ENCODE measurements around the gene CPSF7.
"Not testable (repeated sequence)": the region's sequence is repeated elsewhere in the genome, so short reads cannot be mapped to it uniquely, and the experiment has no call there.

CPSF7 gene

DNA sequence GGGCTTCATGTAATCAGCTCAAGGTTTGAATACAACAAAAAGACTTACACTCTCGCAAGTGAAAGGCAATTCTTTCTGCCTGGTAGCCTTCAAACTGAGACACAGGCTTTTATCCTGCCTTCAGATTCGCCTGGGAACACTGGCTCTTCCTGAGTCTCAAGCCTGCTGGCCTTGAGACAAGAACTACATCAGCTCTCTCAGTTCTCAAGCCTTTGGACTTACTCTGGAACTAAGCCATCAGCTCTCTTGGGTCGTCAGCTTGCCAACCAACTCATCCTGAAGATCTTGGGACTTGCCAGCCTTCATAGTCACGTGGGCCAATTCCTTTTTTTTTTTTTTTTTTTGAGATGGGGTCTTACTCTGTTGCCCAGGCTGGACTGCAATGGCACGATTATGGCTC lies 43.1 kb upstream of the CPSF7 start:
- Histone ChIP-seq H3K79me2 (ENCODE audit: insufficient read depth, low read length) (no peaks in the 10 kb centered on the region), H3K27me3 (ENCODE audit: insufficient read depth, low read length, poor library complexity) (no peaks in the 10 kb centered on the region), H3K36me3 (ENCODE audit: insufficient read depth, low read length) (peaks cover 23% of the 10 kb centered on the region), H3K4me2 (ENCODE audit: insufficient read depth, low read length) (no peak overlapping the region), H3K9me3 (ENCODE audit: insufficient read depth, low read length, severe bottlenecking) (no peaks in the 10 kb centered on the region), H3K9ac (ENCODE audit: low read depth, low read length) (no peak overlapping the region), H3K27ac (ENCODE audit: low read length) (no peak overlapping the region), H3K4me1 (ENCODE audit: insufficient read depth, low read length) (peaks cover 4% of the 10 kb centered on the region), H3K4me3 (ENCODE audit: low read depth in 1 of 2, low read length in 2 of 2) (no peak overlapping the region), H2AFZ (ENCODE audit: low read depth, low read length) (no peak overlapping the region), H4K20me1 (ENCODE audit: insufficient read depth, low read length) (peaks cover 5% of the 10 kb centered on the region)
- DNase-seq (no peak), ATAC-seq (ENCODE audit: insufficient read depth, low read depth) (no peak)
- TF ChIP-seq EZH2 (IDR thresholded peaks at IDR 0.05; ENCODE audit: borderline replicate concordance, low read depth, low read length, severe bottlenecking) (no peak), CTCF (IDR thresholded peaks at IDR 0.05; ENCODE audit: borderline replicate concordance, extremely low read depth, low read length, poor library complexity, severe bottlenecking) (no peak)

DNA sequence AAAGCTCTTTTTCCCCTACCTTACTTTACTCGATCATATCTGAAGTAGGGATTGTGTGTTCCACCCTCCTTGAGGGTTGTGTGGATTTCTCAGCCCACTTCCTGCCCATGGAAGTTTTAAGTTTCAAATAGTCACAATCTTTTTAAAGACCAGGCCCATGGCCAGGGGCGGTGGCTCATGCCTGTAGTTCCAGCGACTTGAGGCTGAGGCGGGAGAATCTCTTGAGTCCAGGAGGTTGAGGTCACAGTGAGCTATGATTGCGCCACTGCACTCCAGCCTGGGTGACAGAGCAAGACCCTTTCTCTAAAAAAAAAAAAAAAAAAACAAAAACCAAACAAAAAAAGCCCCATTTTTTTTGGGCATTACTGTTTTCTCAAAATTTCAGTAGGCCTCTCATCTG lies 42.5 kb upstream of the CPSF7 start:
- H3K4me1 ChIP-seq (ENCODE audit: insufficient read depth, low read length), result no peaks in the 10 kb centered on the region
- no peak overlapping the region for H3K4me3 ChIP-seq (ENCODE audit: low read depth in 1 of 2, low read length in 2 of 2)
- no peaks in the 10 kb centered on the region; the same call in 1 of the 2 replicates for H4K20me1 ChIP-seq (ENCODE audit: insufficient read depth, low read length)
- H3K9me3 ChIP-seq (ENCODE audit: insufficient read depth, low read length, severe bottlenecking), result no peaks in the 10 kb centered on the region
- no peak overlapping the region for H2AFZ ChIP-seq (ENCODE audit: low read depth, low read length)
- H3K4me2 ChIP-seq (ENCODE audit: insufficient read depth, low read length), result no peak overlapping the region
- no peaks in the 10 kb centered on the region for H3K79me2 ChIP-seq (ENCODE audit: insufficient read depth, low read length)
- DNase-seq, result no peak
- H3K27me3 ChIP-seq (ENCODE audit: insufficient read depth, low read length, poor library complexity), result no peaks in the 10 kb centered on the region
- peaks cover 23% of the 10 kb centered on the region for H3K36me3 ChIP-seq (ENCODE audit: insufficient read depth, low read length)
- ATAC-seq (ENCODE audit: insufficient read depth, low read depth), result no peak; the same call in 2 of the 3 replicates
- H3K9ac ChIP-seq (ENCODE audit: low read depth, low read length), result no peak overlapping the region
- no peak overlapping the region for H3K27ac ChIP-seq (ENCODE audit: low read length)
- TF ChIP-seq CTCF (IDR thresholded peaks at IDR 0.05; ENCODE audit: borderline replicate concordance, extremely low read depth, low read length, poor library complexity, severe bottlenecking) (no peak), EZH2 (IDR thresholded peaks at IDR 0.05; ENCODE audit: borderline replicate concordance, low read depth, low read length, severe bottlenecking) (no peak)

DNA sequence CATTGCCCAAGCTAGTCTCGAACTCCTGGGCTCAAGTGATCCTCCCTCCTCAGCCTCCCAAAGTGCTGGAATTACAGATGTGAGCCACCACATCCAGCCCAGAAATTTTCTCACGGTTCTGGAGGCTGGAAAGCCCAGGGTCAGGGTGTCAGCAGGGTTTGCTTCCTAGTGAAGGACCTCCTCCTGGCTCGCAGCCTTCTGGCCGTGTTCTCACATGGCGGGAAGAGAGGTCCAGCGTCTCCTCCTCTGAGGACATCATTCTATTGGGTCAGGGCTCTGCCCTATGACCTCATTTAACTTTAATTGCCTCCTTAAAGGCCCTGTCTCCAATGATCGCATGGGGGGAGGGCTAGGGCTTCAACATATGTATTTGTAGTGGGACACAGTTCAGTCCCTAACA lies 38.2 kb upstream of the CPSF7 start:
- Histone ChIP-seq H3K9ac (ENCODE audit: low read depth, low read length) (no peak overlapping the region), H3K9me3 (ENCODE audit: insufficient read depth, low read length, severe bottlenecking) (no peaks in the 10 kb centered on the region), H3K4me1 (ENCODE audit: insufficient read depth, low read length) (no peaks in the 10 kb centered on the region), H2AFZ (ENCODE audit: low read depth, low read length) (no peak overlapping the region), H4K20me1 (ENCODE audit: insufficient read depth, low read length) (0 out of 2 replicates have a peak, but pooled peaks cover 2% of the 10 kb centered on the region), H3K79me2 (ENCODE audit: insufficient read depth, low read length) (no peaks in the 10 kb centered on the region), H3K36me3 (ENCODE audit: insufficient read depth, low read length) (peaks cover 18% of the 10 kb centered on the region), H3K27me3 (ENCODE audit: insufficient read depth, low read length, poor library complexity) (no peaks in the 10 kb centered on the region), H3K4me2 (ENCODE audit: insufficient read depth, low read length) (no peak overlapping the region), H3K27ac (ENCODE audit: low read length) (no peak overlapping the region), H3K4me3 (ENCODE audit: low read depth in 1 of 2, low read length in 2 of 2) (no peak overlapping the region)
- DNase-seq, result no peak
- ATAC-seq (ENCODE audit: insufficient read depth, low read depth), result no peak
- TF ChIP-seq CTCF (IDR thresholded peaks at IDR 0.05; ENCODE audit: borderline replicate concordance, extremely low read depth, low read length, poor library complexity, severe bottlenecking) (no peak), EZH2 (IDR thresholded peaks at IDR 0.05; ENCODE audit: borderline replicate concordance, low read depth, low read length, severe bottlenecking) (no peak)

GRCh38 chr11:61467602-61468001 lies 37.8 kb upstream of the CPSF7 start:
- H3K9ac ChIP-seq (ENCODE audit: low read depth, low read length); H3K9me3 ChIP-seq (ENCODE audit: insufficient read depth, low read length, severe bottlenecking); H3K4me3 ChIP-seq (ENCODE audit: low read depth in 1 of 2, low read length in 2 of 2); ATAC-seq (ENCODE audit: insufficient read depth, low read depth); H3K79me2 ChIP-seq (ENCODE audit: insufficient read depth, low read length); H3K27ac ChIP-seq (ENCODE audit: low read length); H2AFZ ChIP-seq (ENCODE audit: low read depth, low read length); H3K4me1 ChIP-seq (ENCODE audit: insufficient read depth, low read length); H3K4me2 ChIP-seq (ENCODE audit: insufficient read depth, low read length); H3K27me3 ChIP-seq (ENCODE audit: insufficient read depth, low read length, poor library complexity); DNase-seq; H4K20me1 ChIP-seq (ENCODE audit: insufficient read depth, low read length): not testable (repeated sequence)
- H3K36me3 ChIP-seq (ENCODE audit: insufficient read depth, low read length), result peaks cover 18% of the 10 kb centered on the region

Data from DND-41 (cell line).